Measurements from ENCODE around the gene RING1. TPM values are rescaled to one million over a fixed set of nuclear protein-coding genes. Genes with fewer than 3 reads are reported as not detected.

Gene RING1
- 24.2 TPM for total RNA-seq

GRCh38 chr6:33208091-33208967, at the start of gene RING1:
Gene RING1, plus strand, starts transcription at chr6:33208500. Its CDS starts 323 bp downstream, at chr6:33208823.

GRCh38 chr6:33192105-33192646, 16.1 kb upstream of the RING1 start, which contains the start of gene COL11A2:
Gene COL11A2, minus strand, starts transcription at chr6:33192467. Its CDS starts 227 bp downstream, at chr6:33192240.

DNA sequence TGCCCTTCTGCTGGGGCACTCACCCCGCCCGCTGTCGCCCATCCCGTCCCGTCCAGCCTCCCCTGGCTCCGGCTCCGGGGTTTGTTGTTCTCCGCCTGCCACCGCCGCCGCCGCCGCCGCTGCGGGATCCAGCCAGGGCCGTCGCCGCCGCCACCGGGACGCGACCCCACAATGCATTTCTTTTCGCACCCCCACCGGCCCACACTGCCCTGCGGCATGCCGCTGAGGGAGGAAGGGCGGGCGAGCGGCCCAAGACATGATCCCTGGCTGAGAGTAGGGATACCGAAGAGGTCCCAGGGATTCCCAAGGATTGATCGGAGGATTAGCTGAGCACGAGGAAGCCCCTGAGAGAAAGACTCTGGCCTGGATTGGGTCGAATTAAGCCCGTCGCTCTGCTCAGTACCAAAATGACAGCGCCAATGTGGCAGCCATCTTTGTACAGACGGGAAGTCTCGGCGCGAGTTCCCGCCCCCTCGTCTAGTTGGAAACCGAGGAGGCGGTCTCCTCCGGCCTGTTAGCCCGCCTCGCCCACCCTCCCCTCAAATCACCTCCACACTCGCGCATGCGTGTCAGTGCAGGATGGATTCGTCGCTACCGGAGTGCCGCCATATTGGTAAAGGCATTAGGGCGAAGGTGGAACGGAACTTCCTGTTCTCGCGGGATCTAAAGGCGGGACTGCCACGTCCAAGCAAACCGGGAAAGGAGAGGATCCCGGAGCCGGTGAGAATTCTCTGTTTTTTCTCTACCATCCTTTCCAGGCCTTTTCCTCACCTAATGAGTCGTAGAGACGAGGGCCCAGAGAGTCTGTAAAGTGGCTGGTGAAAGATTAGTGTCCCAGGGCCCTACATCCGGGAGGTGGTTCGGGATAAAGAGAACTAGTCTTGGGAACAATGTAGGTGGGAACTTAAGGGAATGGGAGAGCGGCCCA, 7.8 kb upstream of the RING1 start, which contains the start of the genes RXRB and SLC39A7:
Gene RXRB (minus strand): TSS at position 447 of the 928 bp plus-strand sequence. CDS start 189 bp downstream, at position 258.
Gene SLC39A7 (plus strand): TSS at position 649 of the 928 bp plus-strand sequence. CDS start 379 bp downstream, outside the sequence.

DNA sequence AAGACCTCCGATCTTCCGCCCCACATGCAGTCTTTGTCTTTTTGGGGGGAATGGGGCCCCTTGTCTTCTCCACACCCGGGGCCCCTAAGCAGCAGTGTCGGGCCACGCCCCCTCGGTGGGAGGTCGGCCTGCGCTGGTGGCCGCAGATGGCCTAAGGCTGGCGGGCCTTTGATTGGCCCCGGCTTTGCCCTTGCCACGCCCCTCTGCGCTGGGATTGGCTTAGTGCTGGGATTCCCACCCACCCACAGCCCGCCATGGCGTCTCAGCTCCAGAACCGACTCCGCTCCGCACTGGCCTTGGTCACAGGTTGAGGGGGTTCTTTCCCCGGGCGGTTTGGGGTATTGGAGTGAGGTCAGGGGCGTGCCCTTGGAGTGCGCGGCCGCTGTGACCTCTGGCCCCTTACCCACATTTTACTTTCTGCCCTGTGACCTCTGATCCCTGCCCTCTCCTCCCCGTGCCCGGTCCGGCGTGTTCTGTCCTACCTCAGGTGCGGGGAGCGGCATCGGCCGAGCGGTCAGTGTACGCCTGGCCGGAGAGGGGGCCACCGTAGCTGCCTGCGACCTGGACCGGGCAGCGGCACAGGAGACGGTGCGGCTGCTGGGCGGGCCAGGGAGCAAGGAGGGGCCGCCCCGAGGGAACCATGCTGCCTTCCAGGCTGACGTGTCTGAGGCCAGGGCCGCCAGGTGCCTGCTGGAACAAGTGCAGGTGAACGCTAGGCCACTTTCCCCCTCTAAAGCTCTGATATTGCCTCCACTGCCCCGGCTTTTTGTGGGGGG, 3.7 kb upstream of the RING1 start, which contains the start of gene HSD17B8:
Gene HSD17B8 (plus strand): TSS at position 241 of the 776 bp plus-strand sequence. CDS start 14 bp downstream, at position 255.

Small RNA genes within 50 kb of the gene (small RNA-seq; reads per million reads assigned to genes)
- 5.3 reads per million, percentile 92 among the genes with 10 or more reads in this experiment for gene MIR219A1
- 0.51 reads per million, percentile 54 among the genes with 10 or more reads in this experiment for gene RNY4P10

Other genes with a start within 250 kb of the RING1 start
- 87.0 TPM for gene BRD2, start 239.9 kb upstream of the RING1 start, total RNA-seq
- 1.2 TPM for gene HLA-DOA, start 198.9 kb upstream of the RING1 start, total RNA-seq
- 2.1 TPM for gene HLA-DPA1, start 134.9 kb upstream of the RING1 start, total RNA-seq
- 8.3 TPM for gene HLA-DPB1, start 132.5 kb upstream of the RING1 start, total RNA-seq
- gene COL11A2, start 16.0 kb upstream of the RING1 start, total RNA-seq, result 2.3 TPM
- gene RXRB, start 7.8 kb upstream of the RING1 start, total RNA-seq, result 27.0 TPM
- gene SLC39A7, start 7.6 kb upstream of the RING1 start, total RNA-seq, result 53.1 TPM
- 2.5 TPM for gene HSD17B8, start 3.8 kb upstream of the RING1 start, total RNA-seq
- 34.8 TPM for gene VPS52, start 63.4 kb downstream of the RING1 start, total RNA-seq
- gene RPS18, start 63.6 kb downstream of the RING1 start, total RNA-seq, result 2,657 TPM
- gene B3GALT4, start 68.6 kb downstream of the RING1 start, total RNA-seq, result 7.8 TPM
- 35.3 TPM for gene WDR46, start 80.7 kb downstream of the RING1 start, total RNA-seq
- 36.7 TPM for gene PFDN6, start 81.1 kb downstream of the RING1 start, total RNA-seq
- 34.4 TPM for gene RGL2, start 90.4 kb downstream of the RING1 start, total RNA-seq
- gene TAPBP, start 105.6 kb downstream of the RING1 start, total RNA-seq, result 41.5 TPM
- 25.6 TPM for gene ZBTB22, start 109.2 kb downstream of the RING1 start, total RNA-seq
- gene DAXX, start 114.5 kb downstream of the RING1 start, total RNA-seq, result 22.4 TPM
- gene KIFC1, start 183.3 kb downstream of the RING1 start, total RNA-seq, result 5.8 TPM
- gene PHF1, start 202.5 kb downstream of the RING1 start, total RNA-seq, result 28.6 TPM
- gene CUTA, start 209.6 kb downstream of the RING1 start, total RNA-seq, result 113 TPM
- 27.7 TPM for gene SYNGAP1, start 211.6 kb downstream of the RING1 start, total RNA-seq
- 10.6 TPM for gene ZBTB9, start 246.1 kb downstream of the RING1 start, total RNA-seq

Data from diencephalon (tissue), 1 donor.